K562 (cell line): ENCODE measurements around the gene BRAF. TPM values are rescaled to one million over a fixed set of nuclear protein-coding genes. Genes with fewer than 3 reads are reported as not detected.

Source experiments
- E2F8 ChIP-seq: fragments of 450-650 bp; IDR thresholded peaks from 2 replicates; pipeline ENCODE4 v1.7.1; 2018; ENCODE audit warnings: mild to moderate bottlenecking, low read depth; ENCODE audit not compliant: partially characterized antibody
- FOXO4 ChIP-seq: fragments of 450-650 bp; formaldehyde crosslinking; IDR thresholded peaks from 2 replicates; pipeline ENCODE4 v1.4.0; 2020; ENCODE audit warnings: mild to moderate bottlenecking, moderate library complexity
- HDGF ChIP-seq: fragments of 450-650 bp; IDR thresholded peaks from 2 replicates; pipeline ENCODE4 v1.6.1; 2016
- KDM5B ChIP-seq: fragments of 200-600 bp; sonication (generic); IDR thresholded peaks from 2 replicates; pipeline ENCODE4 v1.6.1; 2012; ENCODE audit warnings: low read depth, mild to moderate bottlenecking, moderate library complexity, low read length, control low read depth, inconsistent platforms; ENCODE audit not compliant: insufficient replicate concordance
- NFIX ChIP-seq: fragments of 250-450 bp; sonication (Bioruptor Pico); IDR thresholded peaks from 2 replicates; pipeline ENCODE4 v1.4.0; 2020; ENCODE audit warnings: low read depth, mild to moderate bottlenecking, moderate library complexity
- USF1 ChIP-seq: sonication (generic); formaldehyde crosslinking; IDR thresholded peaks from 2 replicates; pipeline ENCODE4 v1.9.0; 2022; ENCODE audit warnings: mild to moderate bottlenecking, missing genetic modification reagents
- polyA plus RNA-seq, 8 experiments: library from polyadenylated mRNA; depleted of rRNA in 4 of 8; stranded (reverse) in 5 of 8; unstranded in 3 of 8; fragments of >200 nt; fragmentation: Nextera tagmentation in 2 of 8; fragmentation: Illumina TruSeq in 1 of 8; extraction: Ambion mirVana in 2 of 8; extraction: Trizol in 1 of 8; gene quantifications; 2 replicates each; pipeline versions ENCODE4 v1.2.1 to v1.2.3, GENCODE V29; 2011 to 2014; ENCODE audit warnings: inconsistent platforms in 1 of 8, missing spikeins in 1 of 8
- total RNA-seq, 7 experiments: library from RNA; depleted of rRNA in 6 of 7; stranded (reverse); fragments of >200 nt in 6 of 7; fragmentation: Illumina TruSeq in 2 of 7; extraction: Trizol in 2 of 7; gene quantifications; 2 replicates each; pipeline versions ENCODE4 v1.2.1 to v1.2.3, GENCODE V29; 2011 to 2021; ENCODE audit warnings: low replicate concordance in 1 of 7

The BRAF gene
- total and polyA plus RNA-seq, 9 of the 15 experiments (the other 6 are each of a cell fraction or from before 2014, with no cell fraction given), result 3.6 to 38.3 (median 21.9) TPM

- no peak for TF ChIP-seq KDM5B
- TF ChIP-seq E2F8, result no peak
- no peak for TF ChIP-seq HDGF
- no peak for TF ChIP-seq FOXO4 (CRISPR knock-in tag)
- no peak for TF ChIP-seq NFIX (CRISPR knock-in tag)
- TF ChIP-seq USF1 (CRISPR knock-in tag), result no peak
These were observed 60.9 kb downstream of the BRAF start (continued) for GRCh38 chr7:140863867-140864266.
